GM18858 (cell line): ENCODE results near the gene IFT52.
A peak's percentile ranks its signal among the peaks of the same experiment; 100 is the strongest.
"Not testable (repeated sequence)": the region's sequence is repeated elsewhere in the genome, so short reads cannot be mapped to it uniquely, and the experiment has no call there.

Experiments used
- ATAC-seq: cut with Tn5 transposase; IDR thresholded peaks from one replicate; pipeline ENCODE4 v1.9.1; 2021; ENCODE audit not compliant: unreplicated experiment

The IFT52 gene

DNA sequence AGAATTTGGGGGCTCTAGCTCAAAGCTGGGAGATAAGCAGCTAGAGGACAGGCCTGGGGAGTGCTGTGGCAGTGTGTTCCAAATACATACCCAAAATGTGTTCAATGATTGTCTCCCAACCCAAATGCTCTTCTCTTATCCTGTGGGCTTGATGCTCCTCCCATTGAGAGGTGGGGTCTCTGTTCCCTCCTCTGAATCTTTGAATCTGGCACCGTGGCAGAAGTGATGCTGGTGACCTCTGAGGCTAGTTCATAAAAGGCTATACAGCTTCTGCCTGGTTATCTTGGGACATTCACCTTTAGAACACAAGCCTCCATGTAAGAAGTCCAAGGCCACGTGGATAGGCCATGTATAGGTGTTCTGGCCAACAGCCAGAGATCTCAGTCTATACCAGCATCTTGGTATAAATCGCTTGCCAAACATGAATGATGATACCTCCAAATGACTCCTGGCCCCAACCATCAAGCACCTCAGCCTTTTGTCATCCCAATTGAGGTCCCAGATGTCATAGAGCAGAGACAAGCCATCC is 60.3 kb downstream of the IFT52 start:
- no peak for ATAC-seq

DNA sequence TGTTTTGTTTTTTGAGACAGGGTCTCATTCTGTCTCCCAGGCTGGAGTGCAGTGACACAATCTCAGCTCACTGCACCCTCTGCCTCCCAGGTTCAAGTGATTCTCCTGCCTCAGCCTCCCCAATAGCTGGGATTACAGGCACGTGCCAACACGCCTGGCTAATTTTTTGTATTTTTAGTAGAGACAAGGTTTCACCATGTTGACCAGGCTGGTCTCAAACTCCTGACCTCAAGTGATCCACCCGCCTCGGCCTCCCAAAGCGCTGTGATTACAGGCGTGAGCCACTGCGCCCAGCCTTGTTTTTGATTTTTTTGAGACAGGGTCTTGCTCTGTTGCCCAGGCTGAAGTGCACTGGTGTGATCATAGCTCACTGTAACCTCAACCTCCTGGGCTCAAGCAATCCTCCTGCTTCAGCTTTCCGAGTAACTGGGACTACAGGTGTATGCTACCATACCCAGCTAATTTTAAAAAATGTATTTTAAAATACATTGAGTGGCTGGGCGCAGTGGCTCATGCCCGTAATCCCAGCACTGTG is 61.0 kb downstream of the IFT52 start:
- not testable (repeated sequence) for ATAC-seq

DNA sequence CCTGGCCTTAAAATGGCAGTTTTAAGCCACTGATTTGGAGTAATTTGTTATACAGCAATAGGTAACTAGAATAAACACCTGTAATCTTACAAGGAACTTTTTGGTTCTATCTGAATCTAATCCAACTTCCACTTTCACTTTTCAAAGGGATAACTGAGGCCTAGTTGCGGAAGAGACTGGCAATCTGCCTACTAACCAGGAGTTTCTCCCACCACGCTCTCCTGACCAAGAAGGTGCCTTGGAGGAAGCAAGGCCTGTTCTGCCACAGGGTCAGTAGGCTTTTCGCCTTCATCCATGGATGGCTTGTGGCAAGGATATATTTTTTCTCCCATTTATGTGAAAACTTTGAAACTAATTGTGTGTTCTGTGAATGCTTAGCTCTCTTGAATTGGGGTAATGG is 63.2 kb downstream of the IFT52 start:
- ATAC-seq, result no peak

DNA sequence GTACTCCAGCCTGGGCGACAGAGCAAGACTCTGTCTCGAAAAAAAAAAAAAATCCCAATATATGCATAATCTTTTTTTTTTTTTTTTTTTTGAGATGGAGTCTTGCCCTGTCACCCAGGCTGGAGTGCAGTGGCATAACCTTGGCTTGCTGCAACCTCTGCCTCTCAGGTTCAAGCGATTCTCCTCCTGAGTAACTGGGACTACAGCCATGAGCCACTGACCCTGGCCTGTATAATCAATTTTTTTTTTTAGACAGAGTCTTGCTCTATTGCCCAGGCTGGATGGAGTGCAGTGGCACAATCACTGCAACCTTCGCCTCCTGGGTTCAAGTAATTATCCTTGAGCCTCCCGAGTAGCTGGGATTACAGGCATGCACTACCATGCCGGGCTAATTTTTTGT is 64.4 kb downstream of the IFT52 start:
- not testable (repeated sequence) for ATAC-seq

DNA sequence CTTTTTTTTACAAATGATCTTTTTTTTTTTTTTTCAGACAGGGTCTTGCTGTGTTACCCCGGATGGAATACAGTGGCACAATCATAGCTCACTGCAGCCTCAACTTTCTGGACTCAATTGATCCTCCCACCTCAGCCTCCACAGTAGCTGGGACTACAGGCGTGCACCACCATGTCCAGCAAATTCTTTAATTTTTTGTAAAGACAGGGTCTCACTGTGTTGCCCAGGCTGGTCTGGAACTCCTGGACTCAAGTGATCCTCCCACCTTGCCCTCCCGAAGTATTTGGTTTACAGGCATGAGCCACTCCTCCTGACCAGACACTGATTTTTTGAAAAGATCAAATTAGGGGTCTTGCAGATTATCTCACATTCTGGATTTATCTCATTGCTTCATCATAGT is 65.2 kb downstream of the IFT52 start:
- no peak for ATAC-seq

DNA sequence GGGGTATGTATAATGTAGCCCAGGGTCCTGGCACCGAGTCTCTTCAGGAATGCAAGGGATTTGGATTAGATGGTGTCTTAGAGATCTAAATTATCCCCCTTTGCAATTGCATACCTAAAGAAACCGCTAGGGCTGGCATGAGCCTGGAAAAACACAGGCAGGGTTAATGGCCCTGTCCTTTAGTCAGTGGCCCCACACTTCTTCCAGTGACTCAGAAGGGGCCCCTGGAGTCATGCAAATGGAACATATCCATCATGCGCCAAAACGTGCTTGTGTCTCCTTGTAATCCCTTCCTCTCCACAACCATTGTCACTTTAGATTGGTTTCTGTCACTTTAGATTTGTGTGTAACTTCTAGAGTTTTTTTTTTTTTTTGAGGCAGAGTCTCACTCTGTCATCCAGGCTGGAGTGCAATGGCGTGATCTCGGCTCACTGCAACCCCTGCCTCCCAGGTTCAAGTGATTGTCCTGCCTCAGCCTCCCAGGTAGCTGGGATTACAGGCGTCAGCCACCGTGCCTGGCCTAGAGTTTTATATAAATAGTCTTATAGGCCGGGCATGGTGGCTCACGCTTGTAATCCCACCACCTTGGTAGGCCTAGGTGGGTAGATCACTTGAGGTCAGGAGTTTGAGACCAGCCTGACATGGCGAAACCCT is 67.5 kb downstream of the IFT52 start:
- ATAC-seq, result no peak

DNA sequence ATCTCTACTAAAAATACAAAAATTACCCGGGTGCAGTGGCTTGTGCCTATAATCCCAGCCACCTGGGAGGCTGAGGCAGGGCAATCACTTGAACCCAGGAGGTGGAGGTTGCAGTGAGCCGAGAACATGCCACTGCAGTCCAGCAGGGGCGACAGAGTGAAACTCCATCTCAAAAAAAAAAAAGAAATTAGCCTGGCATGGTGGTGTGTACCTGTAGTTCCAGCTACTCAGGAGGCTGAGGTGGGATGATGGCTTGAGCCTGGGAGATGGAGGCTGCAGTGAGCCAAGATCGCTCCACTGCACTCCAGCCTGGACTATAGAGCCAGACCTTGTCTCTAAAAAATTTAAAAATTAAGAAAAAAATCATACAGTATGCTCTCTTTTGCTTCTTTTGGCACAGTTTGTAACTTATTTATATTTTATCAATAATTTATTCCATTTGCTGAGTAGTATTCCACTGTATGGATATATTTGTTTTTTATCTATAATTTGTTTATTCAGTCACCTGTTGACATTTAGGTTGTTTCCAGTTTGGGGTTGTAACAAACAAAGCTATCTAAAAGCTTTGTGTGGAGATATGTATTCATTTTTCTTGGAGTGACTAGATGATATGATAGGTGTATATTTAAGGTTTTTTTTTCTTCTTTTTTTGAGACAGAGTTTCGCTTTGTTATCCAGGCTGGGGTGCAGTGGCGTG is 68.1 kb downstream of the IFT52 start:
- no peak for ATAC-seq

DNA sequence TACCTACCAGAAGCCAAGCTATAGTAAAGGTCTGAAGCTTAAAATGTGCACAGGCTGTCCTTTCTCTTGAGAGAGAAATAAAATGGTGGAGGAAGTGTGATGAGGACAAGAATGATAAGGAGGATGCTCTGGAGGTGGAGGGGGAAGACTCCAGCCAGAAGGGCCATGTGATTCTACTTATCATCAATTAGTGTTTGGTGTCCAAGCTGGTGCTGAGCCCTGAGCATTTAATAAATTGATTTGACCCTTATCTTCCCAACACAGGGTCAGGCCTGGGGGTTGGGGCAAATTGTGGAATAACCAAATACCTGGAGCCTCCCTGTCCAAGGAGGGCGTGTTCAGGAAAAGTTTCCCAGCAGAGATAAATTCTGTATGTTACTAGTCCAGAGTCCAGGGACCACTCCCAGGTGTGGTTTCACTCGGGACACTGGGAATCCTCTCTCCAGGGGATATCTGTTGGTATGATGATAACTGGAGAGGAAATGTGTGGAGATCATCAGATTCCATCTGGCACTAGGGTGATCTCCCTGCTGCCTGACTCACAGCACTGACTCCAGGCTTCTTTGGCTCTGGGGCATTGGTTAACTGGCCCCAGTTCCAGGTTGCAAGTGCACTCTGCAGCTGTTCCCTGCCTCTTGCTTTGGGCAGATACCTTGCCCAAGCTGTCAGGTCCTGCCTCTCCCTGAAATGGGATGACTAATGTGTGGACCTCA is 72.4 kb downstream of the IFT52 start:
- no peak for ATAC-seq

DNA sequence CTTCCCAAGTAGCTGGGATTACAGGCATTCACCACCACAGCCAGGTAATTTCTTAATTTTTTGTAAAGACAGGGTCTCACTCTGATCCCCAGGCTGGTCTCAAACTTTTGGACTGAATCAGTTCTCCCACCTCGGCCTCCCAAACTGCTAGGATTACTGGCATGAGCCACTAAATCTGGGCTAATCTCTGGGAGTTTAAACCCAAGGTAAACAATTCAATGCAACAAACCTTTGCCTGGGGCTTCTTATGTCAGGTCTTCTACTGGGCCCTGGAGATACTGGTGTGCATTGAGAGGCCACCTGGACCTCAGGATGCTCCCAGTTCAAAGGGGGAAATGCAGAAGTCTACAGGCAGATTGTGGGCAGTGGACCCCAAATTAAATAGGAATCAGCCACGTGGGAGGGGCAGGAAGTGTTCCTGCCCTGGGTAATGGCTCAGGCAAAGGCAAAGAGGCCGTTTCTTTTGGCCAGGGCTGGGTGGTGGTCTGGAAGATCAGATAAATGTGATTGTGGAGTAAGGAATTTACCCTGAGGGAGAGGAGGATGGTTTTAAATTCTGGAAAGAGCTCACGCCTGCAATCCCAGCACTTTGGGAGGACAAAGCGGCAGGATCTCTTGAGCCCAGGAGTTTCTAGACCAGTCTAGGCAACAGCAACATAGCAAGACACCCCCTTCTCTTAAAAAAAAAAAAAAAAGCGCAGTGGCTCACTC is 74.9 kb downstream of the IFT52 start:
- no peak for ATAC-seq

DNA sequence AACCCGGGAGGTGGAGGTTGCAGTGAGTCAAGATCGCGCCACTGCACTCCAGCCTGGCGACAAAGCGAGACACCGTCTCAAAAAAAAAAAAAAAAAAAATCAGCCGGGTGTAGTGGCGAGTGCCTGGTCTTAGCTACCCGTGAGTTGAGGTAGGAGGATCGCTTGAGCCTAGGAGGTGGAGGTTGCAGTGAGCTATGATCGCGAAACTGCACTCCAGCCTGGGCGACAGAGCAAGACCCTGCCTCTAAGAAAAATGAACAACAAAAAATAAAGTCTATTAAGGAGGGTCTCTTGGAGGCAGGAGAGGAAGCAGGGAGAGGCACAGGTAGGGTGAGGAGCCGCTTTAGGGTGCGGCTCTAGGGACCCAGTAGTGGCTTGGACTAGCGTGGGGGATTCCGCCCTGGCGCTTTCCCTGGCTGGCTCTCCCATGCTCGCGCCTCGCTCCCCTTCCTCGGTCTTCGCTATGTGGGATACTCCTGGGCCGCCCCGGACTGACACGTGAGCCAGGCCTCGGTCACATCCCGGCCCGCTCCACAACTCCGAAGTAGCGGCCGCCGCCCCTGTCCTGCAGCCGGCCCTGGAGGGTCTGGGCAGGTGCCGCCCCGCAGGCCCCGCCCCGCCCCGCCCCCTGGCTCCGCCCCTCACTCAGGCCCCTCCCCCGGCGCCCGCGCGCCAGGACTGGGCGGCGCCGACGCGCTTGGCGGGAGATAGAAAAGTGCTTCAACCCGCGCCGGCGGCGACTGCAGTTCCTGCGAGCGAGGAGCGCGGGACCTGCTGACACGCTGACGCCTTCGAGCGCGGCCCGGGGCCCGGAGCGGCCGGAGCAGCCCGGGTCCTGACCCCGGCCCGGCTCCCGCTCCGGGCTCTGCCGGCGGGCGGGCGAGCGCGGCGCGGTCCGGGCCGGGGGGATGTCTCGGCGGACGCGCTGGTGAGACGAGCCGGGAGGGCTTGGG is 75.9 kb downstream of the IFT52 start, which contains the start of gene MYBL2:
Gene MYBL2, plus strand, starts transcription at position 739 of the 953 bp plus-strand sequence. Its CDS starts 170 bp downstream, at position 909.
- ATAC-seq, result peak; percentile 60

DNA sequence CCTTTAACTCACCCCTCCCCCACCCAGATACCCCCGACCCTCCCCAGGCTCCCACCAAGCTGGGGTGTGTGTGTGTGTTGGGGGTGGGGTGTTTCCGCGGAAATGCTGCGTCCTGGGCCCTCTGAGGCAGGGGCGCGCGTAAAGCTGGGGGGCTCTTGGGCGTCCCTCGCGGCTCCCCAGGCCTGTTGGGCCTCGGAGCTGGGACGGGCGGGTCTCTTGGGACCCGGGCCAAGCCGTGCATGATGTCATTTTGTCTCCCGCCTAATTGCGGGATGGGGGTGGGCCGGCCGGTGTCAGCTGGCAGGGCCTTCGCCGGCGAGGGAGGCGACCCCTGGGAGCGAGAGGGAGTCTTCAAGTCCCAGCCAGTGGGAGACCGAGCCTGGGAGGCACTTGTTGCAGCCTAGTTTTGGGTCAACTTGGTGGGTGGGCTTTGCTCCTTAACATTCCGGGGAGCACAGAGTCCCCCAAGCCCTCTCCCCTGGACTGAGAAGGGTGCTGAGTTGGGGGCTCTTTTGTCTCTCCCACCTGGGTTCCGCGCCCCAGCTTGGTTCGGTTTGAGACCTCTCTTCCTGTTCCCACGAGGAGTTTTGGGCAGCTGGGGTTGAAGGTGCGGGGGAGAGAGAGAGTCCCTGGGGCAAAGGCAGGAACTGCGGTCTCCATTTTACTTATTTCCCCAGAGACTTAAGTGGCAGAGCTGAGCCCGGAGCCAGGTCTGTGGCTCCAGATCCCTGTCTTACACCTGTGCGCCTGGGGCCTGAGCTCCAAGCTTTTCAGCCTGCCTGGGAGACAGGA is 76.8 kb downstream of the IFT52 start:
- no peak for ATAC-seq

DNA sequence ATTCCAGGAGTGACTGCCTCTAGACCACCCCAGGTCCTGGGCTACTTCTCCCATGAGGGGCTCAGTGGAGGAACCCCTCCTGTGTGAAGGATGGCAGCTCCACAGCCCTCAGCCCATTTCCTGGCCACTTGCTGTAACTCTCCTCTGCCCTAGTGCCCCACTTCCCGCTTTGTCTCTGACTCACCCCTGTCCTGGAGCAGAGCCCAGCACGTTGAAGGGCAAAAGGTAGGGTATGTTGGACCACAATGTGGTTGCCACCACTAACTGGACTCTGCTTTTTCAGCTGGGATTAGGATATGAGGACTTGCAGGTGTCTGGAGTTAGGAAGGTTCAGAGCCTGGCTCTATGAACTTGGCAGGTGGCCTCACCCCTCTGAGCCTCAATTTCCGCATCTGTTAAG is 78.6 kb downstream of the IFT52 start:
- ATAC-seq, result no peak

DNA sequence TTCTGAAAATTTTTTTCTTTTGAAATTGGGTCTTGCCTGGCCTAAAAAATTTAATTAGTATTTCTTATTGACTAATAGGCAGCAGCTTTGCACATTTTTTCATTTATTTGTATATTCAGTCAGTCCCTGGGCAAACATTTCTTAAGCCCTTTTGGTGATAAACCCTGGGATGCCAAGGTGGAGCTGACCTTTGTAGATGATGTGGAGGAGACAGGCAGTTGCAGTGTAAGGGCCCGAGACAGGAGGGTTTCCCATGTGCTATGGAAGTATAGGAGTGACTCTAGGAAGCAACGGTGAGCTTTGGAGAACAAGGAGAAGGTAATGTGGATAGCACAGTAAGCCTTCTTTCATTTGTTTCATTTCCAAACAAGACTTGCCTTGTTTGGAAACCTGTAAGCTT is 79.7 kb downstream of the IFT52 start:
- no peak for ATAC-seq

DNA sequence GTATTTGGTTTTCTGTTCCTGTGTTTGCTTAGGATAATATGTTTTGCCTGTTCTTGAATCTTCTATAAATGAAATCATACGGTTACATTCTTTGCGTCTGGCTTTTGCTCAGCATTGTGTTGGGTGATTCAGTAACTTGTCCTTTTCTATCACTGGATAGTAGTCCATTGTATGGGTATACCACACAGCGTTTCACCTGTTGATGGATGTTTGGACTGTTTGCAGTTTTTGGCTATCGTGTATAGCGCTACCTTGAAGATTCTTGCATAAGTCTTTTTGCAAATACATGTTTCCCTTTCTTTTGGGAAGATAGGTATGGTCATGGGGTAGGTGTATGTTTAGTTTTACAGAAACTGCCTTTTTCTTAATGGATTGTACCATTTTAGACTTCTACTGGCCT is 85.6 kb downstream of the IFT52 start:
- no peak for ATAC-seq

DNA sequence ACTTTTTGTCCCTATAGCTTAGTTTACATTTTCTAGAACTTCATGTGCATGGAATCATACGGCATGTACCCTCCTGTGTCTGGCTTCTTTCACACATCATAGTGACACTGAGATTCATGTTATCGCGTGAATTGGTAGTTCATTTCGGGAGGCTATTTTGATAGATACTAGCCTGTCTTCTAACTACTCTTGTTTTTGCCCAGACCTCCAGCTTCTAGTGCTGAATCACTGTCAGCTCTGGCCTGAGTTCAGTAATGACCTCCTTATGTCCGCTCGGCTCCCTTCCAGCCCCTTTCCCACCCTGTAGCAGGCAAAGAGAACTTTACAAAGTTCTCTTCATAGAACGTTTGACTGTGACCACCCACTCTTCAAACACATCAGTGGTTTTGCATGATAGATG is 90.2 kb downstream of the IFT52 start:
- ATAC-seq, result no peak

DNA sequence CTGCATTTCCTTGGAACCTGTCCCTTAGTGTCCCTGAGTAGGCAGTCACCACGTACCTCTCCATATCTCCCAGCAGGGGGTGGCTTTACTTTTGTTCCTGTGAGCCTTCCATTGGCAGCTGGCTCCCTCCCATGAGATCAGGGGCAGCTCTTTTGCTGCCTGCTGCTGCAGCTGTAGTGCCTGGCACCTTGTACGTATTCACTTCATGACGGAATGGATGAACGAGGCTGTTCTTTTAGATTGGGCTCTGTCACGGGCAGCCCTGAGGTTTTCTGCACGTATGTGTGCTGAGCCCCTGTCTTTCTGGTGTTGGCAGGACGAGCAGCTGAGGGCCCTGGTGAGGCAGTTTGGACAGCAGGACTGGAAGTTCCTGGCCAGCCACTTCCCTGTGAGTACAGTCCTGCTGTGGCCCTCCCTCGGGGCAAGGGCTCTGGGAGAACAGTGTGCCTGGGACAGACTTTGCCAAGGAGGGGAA is 90.8 kb downstream of the IFT52 start:
- no peak for ATAC-seq

DNA sequence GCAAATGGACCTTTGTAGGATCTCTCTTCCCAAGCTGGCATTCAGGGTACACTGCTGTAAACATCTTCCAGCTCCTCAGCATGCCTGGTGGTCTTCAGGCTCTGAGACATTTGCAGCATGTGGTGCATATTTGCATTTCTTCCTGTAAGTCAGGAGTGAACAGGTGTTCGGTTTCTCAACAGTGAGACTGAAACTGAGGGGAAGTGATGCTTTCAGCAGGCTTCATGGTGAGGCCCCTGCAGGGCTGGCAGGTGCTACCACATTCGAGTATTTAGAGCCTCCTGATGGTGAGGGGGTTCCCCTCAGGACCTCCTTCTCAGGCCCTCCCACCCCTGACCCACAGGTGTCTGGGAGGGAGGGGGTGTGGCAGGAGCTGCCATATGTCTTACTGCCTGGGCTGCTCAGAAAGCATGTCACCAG is 91.3 kb downstream of the IFT52 start:
- ATAC-seq, result peak; percentile 87

DNA sequence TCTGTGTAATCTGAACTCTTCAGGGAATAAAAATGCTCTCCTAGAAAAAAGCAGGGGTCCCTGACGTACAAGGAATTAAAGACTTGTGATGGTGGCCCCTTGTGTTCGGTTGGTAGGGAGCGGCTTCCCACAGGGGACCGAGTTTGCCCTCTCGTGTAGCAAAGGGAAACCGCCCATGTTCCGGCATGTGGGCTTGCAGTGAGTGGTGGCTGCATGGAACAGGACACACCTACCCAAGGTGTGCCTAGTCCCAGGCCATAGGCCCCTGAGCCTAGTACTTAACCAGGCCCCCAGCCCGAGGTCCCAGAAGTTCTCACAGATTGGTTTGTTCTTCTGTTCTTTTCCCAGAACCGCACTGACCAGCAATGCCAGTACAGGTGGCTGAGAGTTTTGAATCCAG is 91.7 kb downstream of the IFT52 start:
- ATAC-seq, result peak; percentile 6

DNA sequence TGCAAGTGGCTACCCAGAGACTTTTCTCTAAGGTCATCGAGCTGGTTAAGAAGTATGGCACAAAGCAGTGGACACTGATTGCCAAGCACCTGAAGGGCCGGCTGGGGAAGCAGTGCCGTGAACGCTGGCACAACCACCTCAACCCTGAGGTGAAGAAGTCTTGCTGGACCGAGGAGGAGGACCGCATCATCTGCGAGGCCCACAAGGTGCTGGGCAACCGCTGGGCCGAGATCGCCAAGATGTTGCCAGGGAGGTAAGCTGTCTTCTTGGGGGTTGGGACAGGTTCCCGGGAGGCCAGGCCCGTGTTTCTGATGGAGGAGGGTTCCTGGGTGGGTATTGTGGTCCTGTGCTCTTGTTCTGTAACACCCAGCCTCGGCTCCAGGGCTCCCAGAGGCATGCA is 96.1 kb downstream of the IFT52 start:
- ATAC-seq, result no peak
